Stimulated activated CD4-positive, alpha-beta T cell treated with anti-CD3 and anti-CD28 coated beads, Interleukin-2, amount 100 ng/mL, for 24 hours (primary cell): Measurements from ENCODE around the gene LSAMP.
"Not testable (repeated sequence)": the region's sequence is repeated elsewhere in the genome, so short reads cannot be mapped to it uniquely, and the experiment has no call there.

Experiments used
- DNase-seq, 2 donors: peaks; one replicate each; pipeline ENCODE4 v3.0.0-alpha.2; 2020

LSAMP gene

DNA sequence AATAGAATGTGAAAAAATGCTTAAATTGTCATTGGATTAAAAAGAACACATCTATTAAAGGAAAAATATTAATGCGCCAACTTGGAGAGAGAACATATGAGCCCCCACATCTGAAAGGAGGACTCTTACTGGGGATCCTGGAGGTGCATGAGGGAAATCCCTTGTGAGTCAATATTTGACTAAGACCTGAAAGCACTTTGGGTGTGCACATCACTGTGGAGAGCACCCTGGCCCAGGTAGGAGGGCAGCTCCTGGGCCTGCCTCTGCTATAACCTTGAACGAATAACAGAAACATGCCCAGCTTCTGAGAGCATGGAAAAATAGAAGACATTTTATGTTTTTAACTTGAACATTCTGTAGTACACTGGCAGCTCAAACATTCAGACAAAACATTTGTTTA lies 622.2 kb downstream of the LSAMP start:
- no peak for DNase-seq

DNA sequence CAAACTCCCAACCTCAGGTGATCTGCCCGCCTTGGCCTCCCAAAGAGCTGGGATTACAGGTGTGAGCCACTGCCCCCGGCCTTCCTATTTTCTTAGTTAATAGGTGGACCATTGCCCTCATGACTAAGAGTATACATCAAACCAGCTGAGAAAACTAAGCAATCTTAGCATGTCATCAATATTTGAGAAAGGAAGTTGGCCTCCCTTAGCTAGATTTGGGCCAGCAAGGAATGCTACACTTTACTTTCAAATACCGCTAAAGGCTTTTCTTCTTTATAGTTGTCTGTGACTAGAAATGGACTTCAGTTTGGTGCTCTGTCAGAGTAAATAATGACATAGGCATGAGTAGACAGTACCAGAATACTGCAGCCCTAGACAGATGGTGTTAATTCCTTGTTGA lies 622.7 kb downstream of the LSAMP start:
- DNase-seq: no peak

DNA sequence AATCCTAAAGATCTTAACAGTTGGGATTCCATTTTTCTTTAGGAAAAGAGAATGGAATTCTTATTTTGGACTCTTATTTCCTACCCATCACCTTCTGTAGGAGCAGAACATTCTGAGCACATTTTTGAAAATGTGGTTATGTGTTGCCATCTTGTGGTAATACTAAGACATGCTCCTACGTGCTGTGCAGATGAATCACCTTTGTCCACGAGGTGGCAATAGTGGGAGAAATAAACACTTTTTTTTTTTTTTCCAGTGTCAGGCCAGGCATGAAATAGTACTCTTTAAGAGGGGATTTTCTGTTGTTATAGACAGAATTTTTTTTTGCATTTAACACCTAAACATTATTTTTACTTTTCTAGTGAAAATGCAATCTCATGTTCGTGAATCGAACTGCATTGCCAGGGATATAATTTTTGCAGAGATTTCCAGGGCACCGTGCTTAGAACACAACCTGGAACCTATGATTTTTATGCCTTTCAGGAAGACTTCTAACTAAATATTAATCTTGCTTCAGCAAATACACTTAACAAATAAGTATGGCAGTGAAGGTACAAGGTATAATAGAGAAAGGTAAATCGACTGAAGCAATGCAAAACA lies 625.4 kb downstream of the LSAMP start:
- DNase-seq: peak; percentile 47 to 56

DNA sequence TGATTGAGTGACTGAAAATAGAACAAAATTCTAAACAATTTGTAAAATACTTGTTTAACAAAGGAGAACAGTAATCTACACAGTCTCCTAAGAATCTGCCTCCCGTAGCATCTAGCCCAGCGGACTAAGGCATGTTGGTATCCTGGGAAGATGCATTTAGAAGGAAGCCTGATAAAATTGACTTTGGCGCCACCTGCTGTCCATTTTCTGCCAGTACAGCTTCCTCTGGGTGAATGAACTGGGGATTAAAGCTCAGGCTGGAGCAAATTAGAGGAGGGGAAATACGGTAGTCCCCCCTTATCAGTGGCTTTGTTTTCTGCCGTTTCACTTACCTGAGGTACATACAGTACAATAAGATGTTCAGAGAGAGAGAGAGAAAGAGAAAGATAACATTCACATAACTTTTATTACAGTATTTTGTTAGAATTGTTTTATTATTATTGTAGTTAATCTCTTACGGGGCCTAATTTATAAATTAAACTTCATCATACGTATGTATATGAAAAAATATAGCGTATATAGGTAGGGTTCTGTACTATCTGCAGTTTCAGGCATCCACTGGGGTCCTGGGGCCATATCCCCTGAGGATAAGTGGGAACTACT lies 630.4 kb downstream of the LSAMP start:
- DNase-seq: peak; percentile 76 to 81

DNA sequence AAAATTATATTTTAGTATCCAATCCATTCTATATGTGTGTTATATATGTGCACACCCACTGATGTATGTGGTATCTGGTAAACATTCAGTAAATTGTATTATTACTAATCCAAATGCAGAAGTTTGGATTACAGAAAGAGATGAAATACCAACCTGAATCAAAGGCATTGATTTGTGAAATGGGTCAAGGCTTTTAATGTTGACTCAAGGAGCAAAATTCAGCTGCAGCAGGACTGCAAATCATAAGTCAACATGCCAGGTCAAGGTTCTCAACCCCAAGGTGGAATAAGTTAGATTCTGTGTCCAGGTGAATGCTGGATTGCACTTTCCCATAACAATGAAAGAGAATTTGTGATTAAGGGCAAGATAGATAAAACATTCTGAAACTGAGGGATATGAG lies 631.3 kb downstream of the LSAMP start:
- DNase-seq: no peak

DNA sequence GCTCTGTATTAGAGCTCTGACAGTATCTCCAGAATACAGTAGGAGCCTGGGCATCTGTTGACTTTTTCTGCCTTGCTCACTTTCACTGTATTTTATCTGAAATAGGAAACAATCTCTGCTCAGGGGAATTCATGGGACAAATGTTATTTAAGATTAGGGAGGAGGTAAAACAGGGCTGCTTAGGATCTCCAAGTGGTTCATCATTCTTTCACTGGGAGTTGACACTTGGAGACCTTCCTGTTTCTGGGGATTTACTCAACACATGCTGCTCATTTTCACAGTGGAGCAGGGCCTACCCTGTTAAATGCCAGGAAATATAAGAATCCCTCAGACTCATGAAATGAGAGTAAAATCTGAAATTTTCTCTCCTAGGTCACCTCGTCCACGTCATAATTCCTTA lies 636.5 kb downstream of the LSAMP start:
- DNase-seq: no peak

DNA sequence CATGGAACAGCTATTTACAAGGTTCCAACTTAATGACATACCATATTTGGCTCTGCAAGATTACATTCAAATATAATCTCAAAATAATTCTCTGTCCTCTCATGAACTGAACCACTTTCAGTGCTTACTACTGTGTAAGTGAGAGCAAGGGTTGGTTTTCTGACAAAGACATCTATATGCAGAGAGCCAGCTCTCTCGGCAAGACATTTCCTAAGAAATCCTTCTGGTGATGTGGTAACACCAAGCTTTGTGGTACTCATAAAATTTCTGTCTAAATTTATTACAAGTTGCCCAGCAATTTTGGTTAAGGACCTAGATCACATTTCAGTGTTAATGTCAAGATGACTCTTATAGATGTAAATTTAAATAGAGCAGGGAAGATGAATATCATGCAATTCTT lies 637.0 kb downstream of the LSAMP start:
- DNase-seq: no peak

DNA sequence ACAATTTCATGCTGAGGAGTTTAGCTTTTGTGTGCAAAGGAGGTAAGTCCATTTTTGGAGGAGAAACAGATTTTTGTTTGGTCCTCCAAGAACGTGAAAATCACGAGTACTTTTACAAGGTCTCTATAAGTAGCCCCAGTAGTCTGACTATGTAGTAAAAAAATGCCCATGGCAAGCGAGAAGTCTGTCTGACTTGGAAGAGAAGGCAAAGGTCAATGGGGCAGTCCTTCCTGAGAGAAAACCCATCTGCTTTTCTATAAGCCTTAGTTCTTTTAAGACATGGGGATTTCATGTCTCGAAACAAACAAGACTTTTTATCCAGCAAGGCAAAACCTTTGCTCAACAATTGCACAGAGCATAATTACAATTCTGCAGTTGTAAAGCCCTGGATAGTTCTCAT lies 638.8 kb downstream of the LSAMP start:
- no peak for DNase-seq

DNA sequence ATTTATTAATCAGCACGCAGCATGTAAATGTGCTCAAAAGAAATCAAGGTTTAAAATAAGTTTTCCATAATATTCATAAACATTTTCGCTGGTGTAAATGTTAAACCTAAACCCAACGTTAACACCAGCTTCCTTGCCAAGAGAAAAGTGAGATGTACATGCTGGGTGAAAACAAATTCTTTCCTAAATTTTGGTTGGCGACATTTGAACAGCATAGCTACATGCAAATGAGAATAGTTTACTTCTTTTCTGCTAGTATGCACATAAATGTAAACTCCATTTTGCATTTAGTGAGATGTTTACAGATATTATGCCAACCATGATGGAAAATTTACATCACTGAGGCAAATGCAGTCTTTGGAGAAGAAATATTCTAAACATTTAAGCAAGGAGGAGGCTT lies 639.8 kb downstream of the LSAMP start:
- no peak for DNase-seq

DNA sequence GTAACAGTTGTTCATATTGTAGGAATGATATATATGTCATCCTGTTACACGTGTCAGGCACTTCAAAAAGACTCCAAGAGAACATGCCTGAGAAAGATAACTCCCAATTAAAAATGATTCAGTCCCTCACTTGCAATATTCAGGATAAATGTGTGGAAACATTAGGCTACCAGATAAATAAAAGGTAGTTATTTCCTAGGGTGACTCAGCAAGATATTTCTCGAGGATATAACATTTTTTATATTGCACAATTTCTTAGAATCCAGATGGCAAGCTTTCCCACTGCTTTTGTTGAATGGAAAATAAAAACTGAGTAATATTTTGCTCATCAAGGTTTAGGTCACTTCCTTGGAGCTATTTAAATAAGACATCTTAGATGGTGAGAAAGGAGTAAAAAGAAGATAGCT lies 640.6 kb downstream of the LSAMP start:
- DNase-seq: no peak

DNA sequence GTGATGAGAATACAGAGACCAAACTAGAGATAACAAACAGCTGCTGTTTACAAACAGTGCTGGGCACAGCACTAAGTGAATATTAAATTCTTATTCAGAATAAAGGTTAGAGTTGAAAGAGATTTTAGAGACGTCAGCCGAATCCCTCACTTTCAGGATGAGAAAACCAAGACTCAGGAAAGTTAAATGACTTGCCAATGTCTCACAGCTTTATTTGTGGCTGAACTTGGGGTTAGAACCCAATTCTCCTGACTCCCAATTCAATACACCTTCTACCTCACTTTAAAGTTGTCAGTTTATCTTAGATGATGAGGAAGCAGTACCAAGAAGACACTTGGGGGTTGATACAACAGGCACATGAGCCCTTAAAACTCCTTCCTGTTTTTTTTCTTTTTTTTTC lies 641.1 kb downstream of the LSAMP start:
- DNase-seq: no peak

DNA sequence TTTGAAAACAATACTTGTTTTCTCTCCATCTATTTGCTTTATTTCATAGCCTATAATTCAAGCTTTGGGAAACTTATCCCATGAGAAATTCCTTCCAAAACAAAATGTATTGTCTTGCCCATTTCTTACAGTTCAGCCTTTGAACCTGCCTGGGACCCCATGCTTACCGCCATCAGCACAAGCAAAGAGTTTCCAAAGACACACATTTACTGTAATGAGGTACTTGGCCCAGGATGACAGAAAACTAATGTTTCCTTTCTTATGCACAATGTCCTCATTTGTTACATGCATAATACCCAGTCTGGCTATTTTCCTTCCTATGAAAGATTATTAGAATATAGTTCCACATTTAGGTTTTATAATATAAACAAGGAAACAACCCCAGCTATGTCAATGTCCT lies 641.6 kb downstream of the LSAMP start:
- DNase-seq: no peak

DNA sequence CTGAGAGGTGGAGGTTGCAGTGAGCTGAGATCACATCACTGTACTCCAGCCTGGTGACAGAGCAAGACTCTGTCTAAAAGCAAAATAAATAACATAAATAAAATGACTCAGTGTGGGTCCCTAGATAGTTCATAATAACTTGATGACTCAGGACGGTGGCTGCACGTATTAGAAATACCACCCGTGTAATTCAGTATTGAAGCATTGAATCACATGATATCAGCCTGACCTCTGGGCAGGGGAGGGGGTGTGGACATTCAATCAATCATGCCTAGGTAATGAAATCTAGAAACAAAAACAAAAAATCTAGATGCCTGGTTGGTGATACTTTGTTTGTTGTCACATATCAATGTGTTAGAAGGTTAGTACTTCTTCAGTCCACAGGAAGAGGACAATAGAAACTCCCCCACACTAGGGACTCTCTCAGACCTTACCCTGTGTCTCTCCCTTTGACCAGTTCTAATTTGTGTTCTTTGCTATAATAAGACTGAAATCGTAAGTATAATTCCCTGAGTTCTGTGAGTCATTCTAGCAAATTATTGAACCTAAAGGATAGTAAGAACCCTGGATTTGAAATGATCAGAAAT lies 644.7 kb downstream of the LSAMP start:
- no peak for DNase-seq

DNA sequence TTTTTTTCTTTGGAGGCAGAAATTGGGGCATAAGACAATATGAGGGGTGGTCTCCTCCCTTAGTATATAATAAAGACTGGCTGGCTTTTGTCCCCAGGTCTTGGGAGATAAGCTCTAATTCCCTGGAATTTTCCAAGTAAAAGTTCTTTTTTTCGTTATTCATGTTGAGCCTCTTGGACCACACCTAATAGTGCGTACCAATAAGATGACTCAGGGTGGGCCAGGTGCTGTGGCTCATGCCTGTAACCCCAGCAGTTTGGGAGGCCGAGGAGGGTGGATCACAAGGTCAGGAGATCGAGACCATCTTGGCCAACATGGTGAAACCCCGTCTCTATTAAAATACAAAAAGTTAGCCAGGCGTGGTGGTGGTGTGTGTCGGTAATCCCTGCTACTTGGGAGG lies 645.2 kb downstream of the LSAMP start:
- DNase-seq: not testable (repeated sequence)

DNA sequence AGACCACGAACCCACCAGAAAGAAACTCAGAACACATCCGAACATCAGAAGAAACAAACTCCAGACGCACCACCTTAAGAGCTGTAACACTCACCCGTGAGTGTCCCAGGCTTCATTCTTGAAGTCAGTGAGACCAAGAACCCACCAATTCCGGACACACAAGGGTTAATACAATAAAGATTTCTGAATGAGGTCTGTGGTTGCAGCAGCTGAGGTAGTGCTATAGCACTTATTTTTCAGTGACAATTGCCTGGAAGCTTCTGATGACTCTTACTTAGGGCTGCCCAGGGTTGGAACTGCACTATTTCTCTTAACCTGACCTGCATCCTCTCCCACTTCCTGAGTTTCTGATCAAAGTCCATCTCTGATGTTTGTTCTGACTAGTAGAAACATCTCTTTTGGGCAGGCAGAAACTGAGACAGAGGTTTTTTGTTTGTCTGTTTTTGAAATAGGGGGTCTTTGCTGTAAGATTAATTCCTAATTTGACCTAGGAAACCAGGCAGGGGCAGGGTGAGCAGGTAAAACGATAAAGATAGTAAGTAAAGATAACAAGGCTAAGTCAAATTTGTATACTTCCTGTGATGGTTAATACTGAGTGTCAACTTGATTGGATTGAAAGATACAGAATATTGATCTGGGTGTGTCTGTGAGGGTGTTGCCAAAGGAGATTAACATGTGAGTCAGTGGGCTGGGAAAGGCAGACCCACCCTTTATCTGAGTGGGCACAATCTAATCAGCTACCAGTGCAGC lies 652.9 kb downstream of the LSAMP start:
- DNase-seq: peak in 1 of 2 donors; percentile 25

DNA sequence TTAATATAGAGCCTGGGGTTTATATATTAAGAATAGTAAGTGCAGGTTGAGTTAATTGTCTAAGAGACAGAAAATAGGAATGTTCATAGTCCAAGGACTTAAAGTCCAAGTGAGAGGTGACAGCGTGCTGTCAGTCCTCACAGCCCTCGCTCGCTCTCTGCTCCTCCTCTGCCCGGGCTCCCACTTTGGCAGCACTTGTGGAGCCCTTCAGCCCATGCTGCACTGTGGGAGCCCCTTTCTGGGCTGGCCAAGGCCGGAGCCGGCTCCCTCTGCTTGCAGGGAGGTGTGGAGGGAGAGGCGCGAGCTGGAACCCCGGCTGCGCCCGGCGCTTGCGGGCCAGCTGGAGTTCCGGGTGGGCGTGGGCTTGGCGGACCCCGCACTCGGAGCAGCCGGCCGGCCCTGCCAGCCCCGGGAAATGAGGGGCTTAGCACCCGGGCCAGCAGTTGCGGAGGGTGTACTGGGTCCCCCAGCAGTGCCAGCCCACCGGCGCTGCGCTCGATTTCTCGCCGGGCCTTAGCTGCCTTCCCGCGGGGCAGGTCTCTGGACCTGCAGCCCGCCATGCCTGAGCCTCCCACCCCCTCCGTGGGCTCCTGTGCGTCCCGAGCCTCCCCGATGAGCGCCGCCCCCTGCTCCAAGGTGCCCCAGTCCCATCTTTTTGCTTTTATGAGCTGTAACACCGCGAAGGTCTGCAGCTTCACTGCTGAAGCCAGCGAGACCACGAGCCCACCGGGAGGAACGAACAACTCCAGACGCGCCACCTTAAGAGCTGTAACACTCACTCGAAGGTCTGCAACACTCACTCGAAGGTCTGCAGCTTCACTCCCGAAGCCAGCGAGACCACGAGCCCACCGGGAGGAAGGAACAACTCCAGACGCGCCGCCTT lies 653.8 kb downstream of the LSAMP start:
- DNase-seq: not testable (repeated sequence)

DNA sequence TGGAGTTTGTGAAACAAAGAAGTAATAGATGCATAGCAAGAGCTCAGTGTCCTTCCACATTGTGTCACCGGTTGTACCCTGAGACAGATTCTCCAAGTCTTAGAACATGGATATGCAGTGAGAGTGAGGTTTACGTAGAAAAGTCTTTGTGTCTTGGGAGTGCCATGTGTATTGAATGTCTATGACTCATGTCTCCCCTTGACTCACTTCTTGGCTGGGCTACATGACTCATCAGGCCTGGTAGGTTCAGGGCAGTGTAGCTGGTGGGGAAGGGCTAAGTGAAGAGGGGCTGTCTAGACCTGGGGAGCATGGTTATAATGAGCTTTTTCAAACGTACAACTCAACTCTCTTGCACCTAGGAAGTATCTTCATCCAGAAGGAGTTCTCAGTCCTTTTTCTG lies 654.5 kb downstream of the LSAMP start:
- DNase-seq: peak; percentile 35 to 62

DNA sequence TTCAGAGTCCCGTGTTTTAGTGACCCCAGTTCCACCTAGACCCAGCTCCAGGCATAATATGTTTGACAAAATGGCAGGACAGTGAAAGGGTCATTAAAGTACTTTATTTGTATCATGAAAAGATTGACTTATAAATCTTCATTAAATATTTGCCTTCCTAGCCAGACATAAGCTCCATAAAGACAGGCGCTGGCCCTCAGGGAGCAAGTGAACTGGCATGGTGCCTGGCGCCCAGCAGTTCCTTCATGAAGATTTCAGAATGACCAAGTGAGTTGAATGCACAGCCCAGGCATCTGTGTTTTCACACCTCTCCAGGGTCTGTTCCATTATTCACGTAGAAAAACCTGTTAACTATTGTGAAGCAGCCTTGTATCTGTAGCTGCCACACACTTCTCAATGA lies 655.8 kb downstream of the LSAMP start:
- DNase-seq: no peak

DNA sequence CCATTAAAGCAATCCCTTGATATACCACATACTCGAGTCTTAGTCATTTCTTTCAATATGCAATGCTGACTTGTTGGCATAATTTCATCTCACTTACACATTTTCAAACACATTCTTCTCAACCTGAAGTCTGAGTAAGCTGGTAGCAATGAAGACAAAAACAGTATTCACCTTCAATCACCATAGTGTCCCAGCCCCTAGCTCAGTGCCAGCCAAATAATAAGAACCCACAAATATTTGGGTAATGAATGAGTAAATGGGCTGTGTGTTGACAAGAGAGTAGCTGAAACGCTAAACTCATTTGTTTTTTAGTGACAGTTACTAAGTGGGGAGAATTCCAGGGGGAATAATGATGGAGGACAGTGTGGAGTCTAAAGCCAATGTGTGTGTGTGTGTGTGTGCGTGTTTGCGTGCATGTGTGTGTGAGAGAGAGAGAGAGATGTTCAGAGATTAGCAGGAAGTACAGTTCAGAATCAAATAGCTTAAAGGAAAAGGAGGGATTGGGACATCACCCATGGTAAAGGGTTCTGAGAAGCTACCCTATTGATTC lies 656.3 kb downstream of the LSAMP start:
- DNase-seq: no peak

DNA sequence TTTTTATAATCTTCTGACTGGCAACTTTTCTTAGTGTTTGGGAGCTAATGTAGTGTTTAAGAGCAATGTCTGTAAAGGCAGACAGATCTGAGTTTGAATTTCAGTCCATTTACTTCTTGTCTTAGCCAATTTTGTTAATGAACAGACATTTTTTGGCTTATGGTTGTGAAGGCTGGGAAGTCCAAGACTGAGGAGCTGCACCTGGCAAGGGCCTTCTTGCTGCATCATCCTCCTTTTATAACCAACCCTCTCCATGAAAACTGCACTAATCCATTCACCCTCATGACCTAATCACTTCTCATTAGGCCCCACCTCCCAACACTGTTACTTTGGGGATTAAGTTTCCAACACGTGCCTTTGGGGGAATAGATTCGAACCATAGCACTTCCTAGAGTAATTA lies 657.5 kb downstream of the LSAMP start:
- no peak for DNase-seq

DNA sequence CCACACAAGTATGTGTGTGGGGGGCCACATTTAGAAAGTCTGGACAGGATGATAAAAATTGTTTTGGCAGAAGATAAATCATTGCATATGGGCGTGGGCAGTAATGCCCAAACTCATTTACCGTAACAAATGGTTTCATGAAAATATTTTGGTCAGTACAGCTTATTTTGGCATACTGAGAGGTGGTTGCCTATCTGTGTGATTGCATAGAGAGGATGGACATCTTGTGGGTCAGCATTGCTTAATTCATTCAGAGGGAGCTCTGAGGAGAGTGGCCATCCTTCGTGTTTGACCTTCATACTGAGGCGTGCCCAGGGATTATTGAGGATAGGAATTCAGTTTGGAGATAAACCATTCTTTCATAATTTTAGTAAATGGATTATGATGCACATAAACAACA lies 659.5 kb downstream of the LSAMP start:
- DNase-seq: no peak

DNA sequence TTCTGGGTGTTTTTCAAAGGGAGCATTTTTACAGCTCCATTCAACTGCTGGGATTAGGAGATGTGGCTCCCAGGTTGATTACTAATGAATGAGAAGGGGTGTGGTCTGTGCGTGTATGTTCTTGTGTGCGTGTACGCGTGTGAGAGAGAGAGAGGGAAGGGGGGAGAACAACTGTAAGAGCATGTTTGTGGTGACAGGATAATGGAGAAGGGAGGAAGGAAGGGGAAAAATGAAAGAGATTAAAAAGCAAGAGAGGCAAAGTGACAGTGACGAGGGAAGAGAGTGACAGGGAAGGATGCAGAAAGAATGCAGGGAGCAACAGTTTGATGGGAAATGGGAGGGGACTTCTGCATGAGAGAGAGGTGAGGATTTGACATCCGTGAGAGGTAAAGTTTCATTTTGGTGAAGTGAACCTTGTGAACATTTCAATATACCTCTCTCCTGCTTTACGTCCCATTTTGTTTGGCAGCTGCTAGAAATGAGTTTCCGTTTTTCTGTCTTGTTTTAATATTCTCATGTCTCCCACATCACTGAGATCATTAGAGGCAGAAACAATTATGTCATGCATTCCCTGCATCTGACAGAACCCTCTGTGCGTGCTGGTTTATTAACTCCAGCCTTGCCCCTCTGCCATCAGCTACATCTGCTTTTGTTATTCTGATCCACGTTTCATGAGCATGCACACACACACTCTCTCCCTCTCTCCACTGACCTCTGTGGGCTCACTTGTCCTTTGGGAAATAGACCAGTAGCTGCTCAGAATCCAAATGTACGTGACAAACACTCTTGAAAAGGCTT lies 660.3 kb downstream of the LSAMP start:
- DNase-seq: no peak
